ENCODE data around the gene GMFB. TPM values are rescaled to one million over a fixed set of nuclear protein-coding genes. Genes with fewer than 3 reads are reported as not detected.
A peak's percentile ranks its signal among the peaks of the same experiment; 100 is the strongest.

GMFB gene
- total and polyA plus RNA-seq, 2 donors (not counting 3 experiments of a cell fraction or from before 2014, with no cell fraction given), result 10.1 to 52.0 TPM

GRCh38 chr14:54440476-54440872 lies 48.3 kb downstream of the GMFB start:
- Histone ChIP-seq H3K79me2 (ENCODE audit: control insufficient read depth, insufficient read depth, low read length) (peaks cover 53% of the 10 kb centered on the region), H4K20me1 (replicated peaks; ENCODE audit: control insufficient read depth, extremely low read depth, insufficient read depth, low read length) (no peaks in the 10 kb centered on the region), H3K9me3 (replicated peaks; ENCODE audit: control insufficient read depth, insufficient read depth, low read length) (no peaks in the 10 kb centered on the region), H3K4me2 (ENCODE audit: insufficient read depth, low read length) (peak overlapping the region; percentile 89), H3K4me3 (replicated peaks in 1 of 3; ENCODE audit: insufficient read depth in 1 of 3, low read depth in 1 of 3, low read length in 3 of 3) (peak overlapping the region; percentile 50 to 90 (median 70)), H3K9ac (replicated peaks; ENCODE audit: extremely low read depth, insufficient read depth, low read length) (peak overlapping the region; percentile 95), H3K27me3 (ENCODE audit: control insufficient read depth in 2 of 2, insufficient read depth in 2 of 2, low read length in 2 of 2) (peaks cover 9 to 11% of the 10 kb centered on the region in 2 experiments), H2AFZ (ENCODE audit: low read depth, low read length) (peak overlapping the region; percentile 61), H3K9me1 (replicated peaks; ENCODE audit: control insufficient read depth, extremely low read depth, insufficient read depth, low read length) (no peaks in the 10 kb centered on the region), H3K27ac (ENCODE audit: insufficient read depth, low read depth, low read length) (peak overlapping the region; percentile 83), H3K4me1 (ENCODE audit: control insufficient read depth, extremely low read depth, insufficient read depth, low read length) (peaks cover 25% of the 10 kb centered on the region), H3K36me3 (ENCODE audit: control insufficient read depth in 2 of 2, extremely low read depth in 1 of 2, insufficient read depth in 2 of 2, low read length in 2 of 2) (no peaks in the 10 kb centered on the region)
- FAIRE-seq (no peak), DNase-seq (ENCODE audit: low read depth, low spot score) (no peak)
- POLR2A ChIA-PET, result no interaction called here
- intact Hi-C loops (cut with micrococcal nuclease) (loop anchor here (2.0 kb wide), 2 partner anchors 44 to 748 kb away; partner anchors contain the start of gene CDKN3), dilution Hi-C loops (cut with MboI; ENCODE audit: extremely low pct_ligation_motif_present, low sequenced_read_pairs) (no loop called here)
- no peak for TF ChIP-seq POLR2A (IDR thresholded peaks at IDR 0.05; ENCODE audit: low read depth, low read length)
- TF ChIP-seq, protein P1, sequence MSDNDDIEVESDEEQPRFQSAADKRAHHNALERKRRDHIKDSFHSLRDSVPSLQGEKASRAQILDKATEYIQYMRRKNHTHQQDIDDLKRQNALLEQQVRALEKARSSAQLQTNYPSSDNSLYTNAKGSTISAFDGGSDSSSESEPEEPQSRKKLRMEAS (IDR thresholded peaks at IDR 0.05; ENCODE audit: insufficient read depth, insufficient read length), result no peak
- BruUV-seq (replicated peaks), result TSS peak; percentile 49
- CTCF ChIA-PET, result interaction anchor here (1.3 kb wide), 1 partner anchor 20 kb away, joined by 5 read pairs; no protein-coding TSS in a partner anchor

- H3K4me3 ChIP-seq (replicated peaks in 1 of 3; ENCODE audit: insufficient read depth in 1 of 3, low read depth in 1 of 3, low read length in 3 of 3), result peak overlapping the region; percentile 50 to 90 (median 70)
- dilution Hi-C loops (cut with MboI; ENCODE audit: extremely low pct_ligation_motif_present, low sequenced_read_pairs) (no loop called here), intact Hi-C loops (cut with micrococcal nuclease) (loop anchor here (2.0 kb wide), 2 partner anchors 43 to 749 kb away; partner anchors contain the start of gene CDKN3)
- ChIA-PET POLR2A (no interaction called here), CTCF (interaction anchor here (1.3 kb wide), 1 partner anchor 20 kb away, joined by 5 read pairs; no protein-coding TSS in a partner anchor)
- no TSS peak for BruUV-seq (replicated peaks)
- no peaks in the 10 kb centered on the region for H3K36me3 ChIP-seq (ENCODE audit: control insufficient read depth in 2 of 2, extremely low read depth in 1 of 2, insufficient read depth in 2 of 2, low read length in 2 of 2)
- H3K9me3 ChIP-seq (replicated peaks; ENCODE audit: control insufficient read depth, insufficient read depth, low read length), result no peaks in the 10 kb centered on the region
- no peaks in the 10 kb centered on the region for H4K20me1 ChIP-seq (replicated peaks; ENCODE audit: control insufficient read depth, extremely low read depth, insufficient read depth, low read length)
- H3K4me2 ChIP-seq (ENCODE audit: insufficient read depth, low read length), result peak overlapping the region; percentile 89
- peak overlapping the region; percentile 95 for H3K9ac ChIP-seq (replicated peaks; ENCODE audit: extremely low read depth, insufficient read depth, low read length)
- H3K4me1 ChIP-seq (ENCODE audit: control insufficient read depth, extremely low read depth, insufficient read depth, low read length), result peaks cover 27% of the 10 kb centered on the region
- peak overlapping the region; percentile 83 for H3K27ac ChIP-seq (ENCODE audit: insufficient read depth, low read depth, low read length)
- H2AFZ ChIP-seq (ENCODE audit: low read depth, low read length), result no peak overlapping the region
- DNase-seq (ENCODE audit: low read depth, low spot score), result peak; percentile 9
- peaks cover 5 to 8% of the 10 kb centered on the region in 2 experiments for H3K27me3 ChIP-seq (ENCODE audit: control insufficient read depth in 2 of 2, insufficient read depth in 2 of 2, low read length in 2 of 2)
- no peaks in the 10 kb centered on the region for H3K9me1 ChIP-seq (replicated peaks; ENCODE audit: control insufficient read depth, extremely low read depth, insufficient read depth, low read length)
- FAIRE-seq, result no peak
- peaks cover 58% of the 10 kb centered on the region for H3K79me2 ChIP-seq (ENCODE audit: control insufficient read depth, insufficient read depth, low read length)
- TF ChIP-seq POLR2A (IDR thresholded peaks at IDR 0.05; ENCODE audit: low read depth, low read length) (no peak), POLR2AphosphoS5 (IDR thresholded peaks at IDR 0.05; ENCODE audit: insufficient read depth, low read depth, low read length) (no peak), FOS (IDR thresholded peaks at IDR 0.05; ENCODE audit: borderline replicate concordance, insufficient read depth, low read length) (no peak)
- TF ChIP-seq, protein P1 (IDR thresholded peaks at IDR 0.05; ENCODE audit: insufficient read depth, insufficient read length), result no peak
- TF ChIP-seq, protein P2, sequence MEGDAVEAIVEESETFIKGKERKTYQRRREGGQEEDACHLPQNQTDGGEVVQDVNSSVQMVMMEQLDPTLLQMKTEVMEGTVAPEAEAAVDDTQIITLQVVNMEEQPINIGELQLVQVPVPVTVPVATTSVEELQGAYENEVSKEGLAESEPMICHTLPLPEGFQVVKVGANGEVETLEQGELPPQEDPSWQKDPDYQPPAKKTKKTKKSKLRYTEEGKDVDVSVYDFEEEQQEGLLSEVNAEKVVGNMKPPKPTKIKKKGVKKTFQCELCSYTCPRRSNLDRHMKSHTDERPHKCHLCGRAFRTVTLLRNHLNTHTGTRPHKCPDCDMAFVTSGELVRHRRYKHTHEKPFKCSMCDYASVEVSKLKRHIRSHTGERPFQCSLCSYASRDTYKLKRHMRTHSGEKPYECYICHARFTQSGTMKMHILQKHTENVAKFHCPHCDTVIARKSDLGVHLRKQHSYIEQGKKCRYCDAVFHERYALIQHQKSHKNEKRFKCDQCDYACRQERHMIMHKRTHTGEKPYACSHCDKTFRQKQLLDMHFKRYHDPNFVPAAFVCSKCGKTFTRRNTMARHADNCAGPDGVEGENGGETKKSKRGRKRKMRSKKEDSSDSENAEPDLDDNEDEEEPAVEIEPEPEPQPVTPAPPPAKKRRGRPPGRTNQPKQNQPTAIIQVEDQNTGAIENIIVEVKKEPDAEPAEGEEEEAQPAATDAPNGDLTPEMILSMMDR (IDR thresholded peaks at IDR 0.05; ENCODE audit: extremely low read depth in 1 of 2, insufficient read depth in 1 of 2, low read depth in 1 of 2, low read length in 2 of 2), result no peak
Observed at GRCh38 chr14:54440037-54440436, 48.7 kb downstream of the GMFB start.
